HUES48 (cell line): ENCODE results near the gene BMF.

ENCODE experiments used
- H3K27ac ChIP-seq: one replicate; pipeline ENCODE4 v1.7.0; 2013; ENCODE audit warnings: low read depth, low read length, inconsistent platforms
- H3K27me3 ChIP-seq: 2 replicates; pipeline ENCODE4 v1.6.1; 2013; ENCODE audit warnings: mild to moderate bottlenecking, low read length; ENCODE audit not compliant: control insufficient read depth, insufficient read depth
- H3K36me3 ChIP-seq: 2 replicates; pipeline ENCODE4 v1.6.1; 2013; ENCODE audit warnings: low read length; ENCODE audit not compliant: control insufficient read depth, insufficient read depth
- H3K4me1 ChIP-seq: 2 replicates; pipeline ENCODE4 v1.6.1; 2013; ENCODE audit warnings: mild to moderate bottlenecking, low read length; ENCODE audit not compliant: control insufficient read depth, insufficient read depth
- H3K4me3 ChIP-seq: 2 replicates; pipeline ENCODE4 v1.5.1; 2013; ENCODE audit warnings: mild to moderate bottlenecking, low read depth, low read length
- H3K9ac ChIP-seq: 2 replicates; pipeline ENCODE4 v1.6.1; 2013; ENCODE audit warnings: mild to moderate bottlenecking, low read depth, low read length, moderate library complexity
- H3K9me3 ChIP-seq: 2 replicates; pipeline ENCODE4 v1.6.1; 2013; ENCODE audit warnings: low read length; ENCODE audit not compliant: control insufficient read depth, insufficient read depth

Gene BMF

GRCh38 chr15:40092979-40093869 is 15.5 kb downstream of the BMF start:
- H3K9me3 ChIP-seq, result no peaks in the 10 kb centered on the region
- no peaks in the 10 kb centered on the region for H3K27me3 ChIP-seq
- no peak overlapping the region for H3K4me3 ChIP-seq
- H3K27ac ChIP-seq, result peak overlapping the region; percentile 85
- H3K36me3 ChIP-seq, result peaks cover 9% of the 10 kb centered on the region; the same call in 1 of the 2 replicates
- peaks cover 74% of the 10 kb centered on the region for H3K4me1 ChIP-seq
- no peak overlapping the region for H3K9ac ChIP-seq

GRCh38 chr15:40092256-40092978 is 16.3 kb downstream of the BMF start:
- H3K9ac ChIP-seq, result peak overlapping the region; percentile 19; the same call in 1 of the 2 replicates
- peaks cover 8% of the 10 kb centered on the region; the same call in 1 of the 2 replicates for H3K36me3 ChIP-seq
- peak overlapping the region; percentile 85 for H3K27ac ChIP-seq
- peaks cover 75% of the 10 kb centered on the region for H3K4me1 ChIP-seq
- H3K4me3 ChIP-seq, result peak overlapping the region; percentile 38
- H3K27me3 ChIP-seq, result no peaks in the 10 kb centered on the region
- no peaks in the 10 kb centered on the region for H3K9me3 ChIP-seq

GRCh38 chr15:40091861-40092255 is 16.8 kb downstream of the BMF start:
- Histone ChIP-seq H3K4me3 (peak overlapping the region; percentile 38), H3K36me3 (peaks cover 6% of the 10 kb centered on the region; the same call in 1 of the 2 replicates), H3K9ac (peak overlapping the region; percentile 19; the same call in 1 of the 2 replicates), H3K27ac (peak overlapping the region; percentile 85), H3K9me3 (no peaks in the 10 kb centered on the region), H3K4me1 (peaks cover 75% of the 10 kb centered on the region), H3K27me3 (no peaks in the 10 kb centered on the region)

DNA sequence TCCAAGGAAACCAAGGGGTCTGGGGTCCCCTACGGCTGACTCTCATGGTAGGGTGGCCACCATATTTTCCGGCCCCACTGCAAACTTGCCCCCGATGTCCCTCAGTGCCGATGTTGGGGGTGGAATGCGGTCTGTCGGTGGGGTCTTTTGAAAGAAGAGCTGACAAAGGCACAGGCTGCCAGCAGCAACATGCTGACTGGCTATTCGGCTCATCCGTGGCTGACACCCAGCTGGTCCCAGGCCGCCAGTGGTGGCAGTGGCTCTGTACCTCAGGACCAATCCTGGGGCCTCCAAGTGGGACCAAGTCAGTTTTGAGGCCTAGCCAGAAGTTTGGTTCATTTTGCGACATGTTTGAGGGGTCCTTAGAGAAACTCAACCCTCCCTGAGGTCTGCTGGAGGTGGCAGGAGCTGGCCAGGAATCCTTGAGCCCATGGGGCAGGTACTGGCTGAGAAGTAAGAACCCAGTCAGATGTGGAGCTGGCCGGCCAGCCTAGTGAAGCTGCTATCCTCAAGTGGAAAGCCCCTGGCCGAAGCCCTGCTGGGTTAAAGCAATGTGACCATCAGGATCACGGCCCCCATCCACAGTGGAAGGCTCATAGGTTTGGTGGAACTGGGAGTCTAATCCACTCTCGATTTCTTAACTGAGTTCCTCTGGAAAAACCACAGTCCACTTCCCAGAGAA is 17.8 kb downstream of the BMF start:
- Histone ChIP-seq H3K36me3 (peaks cover 6% of the 10 kb centered on the region; the same call in 1 of the 2 replicates), H3K27me3 (no peaks in the 10 kb centered on the region), H3K4me3 (no peak overlapping the region), H3K4me1 (peaks cover 68% of the 10 kb centered on the region), H3K9me3 (no peaks in the 10 kb centered on the region), H3K9ac (no peak overlapping the region), H3K27ac (peak overlapping the region; percentile 85)

DNA sequence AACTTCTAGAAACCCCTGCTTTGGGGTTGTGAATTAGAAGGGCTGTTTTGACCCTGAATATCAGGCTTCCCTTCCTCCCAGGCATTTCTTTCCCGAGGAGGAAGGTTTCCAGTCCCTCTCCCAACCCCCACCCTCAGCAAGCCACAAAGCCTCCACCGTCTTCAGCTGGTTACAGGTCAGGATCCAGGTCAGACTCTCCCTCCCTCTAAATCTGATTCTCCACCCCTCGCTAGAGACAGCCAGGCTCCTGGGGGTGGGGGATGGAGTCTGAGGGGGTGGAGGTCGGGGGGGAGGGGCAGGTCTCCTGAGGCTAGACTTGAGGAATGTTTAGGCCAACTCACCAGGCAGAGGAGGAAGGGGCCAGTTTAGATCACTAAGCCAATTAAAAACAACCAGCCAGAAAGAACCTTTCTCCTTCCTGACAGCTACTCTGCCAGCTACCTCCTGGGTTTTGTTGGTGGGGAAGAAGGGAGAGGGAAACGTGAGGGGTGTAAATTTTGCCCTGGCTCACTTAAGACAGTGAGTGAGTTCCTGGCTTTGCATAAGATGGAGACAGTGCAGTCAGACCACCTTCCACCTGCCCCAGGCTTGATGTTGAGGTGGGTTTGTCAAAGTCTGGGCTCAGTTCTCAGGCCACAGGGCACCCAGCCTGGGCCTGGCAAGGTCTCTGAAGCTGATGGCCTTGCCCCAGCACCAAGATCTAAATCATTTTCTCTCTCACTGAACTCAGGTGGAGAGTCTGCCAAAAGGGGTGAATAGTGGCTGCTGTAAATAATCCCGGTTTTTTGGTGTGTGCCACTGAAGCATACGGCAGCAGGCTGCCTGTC is 19.5 kb downstream of the BMF start:
- Histone ChIP-seq H3K9ac (0 out of 2 replicates have a peak overlapping the region, but pooled peaks have one; percentile 5), H3K4me1 (peaks cover 70% of the 10 kb centered on the region), H3K36me3 (peaks cover 6% of the 10 kb centered on the region; the same call in 1 of the 2 replicates), H3K4me3 (peak overlapping the region; percentile 32; the same call in 1 of the 2 replicates), H3K27ac (peak overlapping the region; percentile 77), H3K27me3 (no peaks in the 10 kb centered on the region), H3K9me3 (no peaks in the 10 kb centered on the region)

DNA sequence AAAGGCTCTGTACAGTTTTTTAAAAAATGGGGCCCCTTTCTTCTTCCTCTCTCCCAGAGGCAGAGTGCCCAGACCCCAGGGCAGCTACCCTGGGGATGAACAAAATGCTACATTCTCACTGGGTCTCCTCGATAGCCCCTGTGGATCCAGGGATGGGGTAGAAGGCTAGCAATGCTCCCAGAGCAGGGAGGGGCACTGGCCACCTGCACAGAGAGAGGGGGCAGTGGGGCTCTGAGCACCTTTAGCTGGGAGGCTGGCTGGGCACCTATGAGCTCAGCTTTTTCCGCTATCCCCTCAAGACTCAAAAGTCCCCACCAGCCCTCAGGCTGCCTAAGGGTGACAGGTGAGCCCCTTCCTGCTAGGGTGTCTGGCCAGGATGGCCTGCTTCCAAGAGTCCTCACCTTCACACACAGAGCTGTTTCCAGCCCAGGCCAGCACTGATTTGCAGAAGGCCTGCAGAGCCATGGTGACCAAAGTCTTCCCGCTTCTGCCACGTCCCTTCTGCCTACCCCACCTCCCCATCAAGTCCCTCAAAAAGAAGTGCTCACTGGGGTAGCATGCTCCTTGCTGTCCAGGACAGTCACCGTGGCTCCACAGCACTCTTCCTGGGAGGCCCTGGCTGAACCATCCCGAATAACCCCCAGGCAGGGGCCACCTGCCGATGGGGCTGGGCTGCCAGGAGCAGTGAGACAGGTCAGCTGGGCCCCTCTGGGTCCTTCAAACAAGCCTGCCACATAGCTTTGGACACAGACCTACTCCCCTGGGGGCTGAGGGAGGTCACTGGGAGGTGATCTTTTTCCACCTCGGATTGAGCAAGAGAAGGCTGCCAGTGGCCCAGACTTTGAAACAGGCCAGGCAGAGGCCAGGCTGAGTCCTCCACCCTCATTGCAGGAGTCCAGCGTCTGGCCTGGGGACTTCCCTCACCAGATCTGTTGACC is 20.4 kb downstream of the BMF start:
- peak overlapping the region; percentile 24; the same call in 1 of the 2 replicates for H3K4me3 ChIP-seq
- peaks cover 62% of the 10 kb centered on the region for H3K4me1 ChIP-seq
- 0 out of 2 replicates have a peak overlapping the region, but pooled peaks have one; percentile 5 for H3K9ac ChIP-seq
- H3K27me3 ChIP-seq, result no peaks in the 10 kb centered on the region
- H3K27ac ChIP-seq, result peak overlapping the region; percentile 77
- H3K36me3 ChIP-seq, result peaks cover 6% of the 10 kb centered on the region; the same call in 1 of the 2 replicates
- no peaks in the 10 kb centered on the region for H3K9me3 ChIP-seq

- Histone ChIP-seq H3K4me3 (no peak overlapping the region), H3K9ac (no peak overlapping the region), H3K36me3 (peaks cover 6% of the 10 kb centered on the region; the same call in 1 of the 2 replicates), H3K4me1 (peaks cover 52% of the 10 kb centered on the region), H3K27ac (no peak overlapping the region), H3K9me3 (no peaks in the 10 kb centered on the region), H3K27me3 (peaks cover 7% of the 10 kb centered on the region)
Measured at GRCh38 chr15:40087068-40087810, 21.4 kb downstream of the BMF start.

- Histone ChIP-seq H3K9me3 (no peaks in the 10 kb centered on the region), H3K27ac (no peak overlapping the region), H3K4me3 (no peak overlapping the region), H3K4me1 (peaks cover 50% of the 10 kb centered on the region), H3K9ac (no peak overlapping the region), H3K36me3 (no peaks in the 10 kb centered on the region), H3K27me3 (peaks cover 21% of the 10 kb centered on the region)
Measured at GRCh38 chr15:40085266-40085665, 23.4 kb downstream of the BMF start.

GRCh38 chr15:40084650-40085049 is 24.0 kb downstream of the BMF start:
- Histone ChIP-seq H3K36me3 (no peaks in the 10 kb centered on the region), H3K4me3 (no peak overlapping the region), H3K9me3 (no peaks in the 10 kb centered on the region), H3K27ac (no peak overlapping the region), H3K4me1 (peaks cover 47% of the 10 kb centered on the region), H3K9ac (no peak overlapping the region), H3K27me3 (peaks cover 23% of the 10 kb centered on the region)
